Activated effector memory CD4-positive, alpha-beta T cell treated with Interleukin-2 at 50 U/mL for 16 hours (primary cell): ENCODE results near the gene STON2.

Experiments
- DNase-seq: peaks from one replicate; pipeline ENCODE4 v3.0.0-alpha.2; 2020

Gene STON2

GRCh38 chr14:81219759-81220579 lies 180.2 kb downstream of the STON2 start:
- peak; percentile 37 for DNase-seq

- peak; percentile 80 for DNase-seq
These were observed 180.8 kb downstream of the STON2 start for GRCh38 chr14:81219210-81219758.

- DNase-seq = no peak
These were observed 188.3 kb downstream of the STON2 start for GRCh38 chr14:81211844-81212243.
